HG03521 (cell line): ENCODE data around the gene KRTAP5-5.
"Not testable (repeated sequence)": the region's sequence is repeated elsewhere in the genome, so short reads cannot be mapped to it uniquely, and the experiment has no call there.

Experiments used
- ATAC-seq: cut with Tn5 transposase; IDR thresholded peaks from one replicate; pipeline ENCODE4 v1.9.1; 2021; ENCODE audit warnings: mild to moderate bottlenecking, moderate library complexity; ENCODE audit not compliant: unreplicated experiment

The KRTAP5-5 gene

GRCh38 chr11:1654388-1655167 is 25.0 kb downstream of the KRTAP5-5 start:
- no peak for ATAC-seq

GRCh38 chr11:1655168-1656060 is 25.8 kb downstream of the KRTAP5-5 start:
- no peak for ATAC-seq

GRCh38 chr11:1656061-1656441 is 26.5 kb downstream of the KRTAP5-5 start:
- no peak for ATAC-seq

- no peak for ATAC-seq
Observed at GRCh38 chr11:1656670-1657069, 27.1 kb downstream of the KRTAP5-5 start.

- ATAC-seq, result no peak
Observed at GRCh38 chr11:1659506-1659905, 29.9 kb downstream of the KRTAP5-5 start.

GRCh38 chr11:1660111-1660867 is 30.7 kb downstream of the KRTAP5-5 start:
- ATAC-seq, result no peak

GRCh38 chr11:1661454-1662269 is 32.1 kb downstream of the KRTAP5-5 start:
- not testable (repeated sequence) for ATAC-seq

- ATAC-seq, result not testable (repeated sequence)
Observed at GRCh38 chr11:1662699-1663283, 33.2 kb downstream of the KRTAP5-5 start.

GRCh38 chr11:1665313-1665712 is 35.7 kb downstream of the KRTAP5-5 start:
- no peak for ATAC-seq

- ATAC-seq, result no peak
Observed at GRCh38 chr11:1667121-1667850, 37.7 kb downstream of the KRTAP5-5 start.

GRCh38 chr11:1667906-1668305 is 38.3 kb downstream of the KRTAP5-5 start:
- ATAC-seq, result no peak

- ATAC-seq, result no peak
Observed at GRCh38 chr11:1668911-1669473, 39.4 kb downstream of the KRTAP5-5 start.

- ATAC-seq, result no peak
Observed at GRCh38 chr11:1669546-1670218, 40.1 kb downstream of the KRTAP5-5 start.

GRCh38 chr11:1670457-1670856 is 40.9 kb downstream of the KRTAP5-5 start:
- not testable (repeated sequence) for ATAC-seq

GRCh38 chr11:1670905-1671371 is 41.4 kb downstream of the KRTAP5-5 start:
- ATAC-seq, result no peak

GRCh38 chr11:1671658-1672057 is 42.1 kb downstream of the KRTAP5-5 start:
- no peak for ATAC-seq

GRCh38 chr11:1672613-1673350 is 43.2 kb downstream of the KRTAP5-5 start:
- ATAC-seq, result no peak
